Measurements from ENCODE around the gene GPC6.

Gene GPC6

GRCh38 chr13:93325303-93326233, 99.0 kb downstream of the GPC6 start:
- no peak for DNase-seq

GRCh38 chr13:93326234-93326811, 99.7 kb downstream of the GPC6 start:
- no peak for DNase-seq

GRCh38 chr13:93328943-93329342, 102.3 kb downstream of the GPC6 start:
- no peak for DNase-seq

GRCh38 chr13:93336728-93337127, 110.1 kb downstream of the GPC6 start:
- no peak for DNase-seq

GRCh38 chr13:93338030-93338429, 111.4 kb downstream of the GPC6 start:
- no peak for DNase-seq

GRCh38 chr13:93338906-93339305, 112.3 kb downstream of the GPC6 start:
- DNase-seq, result no peak

GRCh38 chr13:93339550-93339949, 112.9 kb downstream of the GPC6 start:
- DNase-seq, result no peak

- DNase-seq, result no peak
Observed at GRCh38 chr13:93341517-93341916, 114.9 kb downstream of the GPC6 start.

GRCh38 chr13:93343097-93343496, 116.5 kb downstream of the GPC6 start:
- no peak for DNase-seq

- DNase-seq, result no peak
Observed at GRCh38 chr13:93344048-93344705, 117.6 kb downstream of the GPC6 start.

GRCh38 chr13:93345024-93345423, 118.4 kb downstream of the GPC6 start:
- DNase-seq, result no peak

GRCh38 chr13:93345770-93346169, 119.2 kb downstream of the GPC6 start:
- DNase-seq, result no peak

GRCh38 chr13:93352616-93353015, 126.0 kb downstream of the GPC6 start:
- no peak for DNase-seq

- DNase-seq, result no peak
Observed at GRCh38 chr13:93355094-93355493, 128.5 kb downstream of the GPC6 start.

- no peak for DNase-seq
Observed at GRCh38 chr13:93356469-93356868, 129.9 kb downstream of the GPC6 start.

- no peak for DNase-seq
Observed at GRCh38 chr13:93360021-93360420, 133.4 kb downstream of the GPC6 start.

GRCh38 chr13:93361703-93362102, 135.1 kb downstream of the GPC6 start:
- DNase-seq, result no peak

GRCh38 chr13:93364166-93364565, 137.6 kb downstream of the GPC6 start:
- DNase-seq, result no peak

GRCh38 chr13:93368296-93368695, 141.7 kb downstream of the GPC6 start:
- no peak for DNase-seq

GRCh38 chr13:93368718-93369117, 142.1 kb downstream of the GPC6 start:
- DNase-seq, result no peak

- no peak for DNase-seq
Observed at GRCh38 chr13:93372856-93373255, 146.2 kb downstream of the GPC6 start.

- DNase-seq, result no peak
Observed at GRCh38 chr13:93375491-93375890, 148.9 kb downstream of the GPC6 start.

- DNase-seq, result no peak
Observed at GRCh38 chr13:93377196-93377595, 150.6 kb downstream of the GPC6 start.

GRCh38 chr13:93378184-93378583, 151.6 kb downstream of the GPC6 start:
- no peak for DNase-seq

All from activated naive CD4-positive, alpha-beta T cell (primary cell).